GM19099 (cell line): ENCODE data around the gene ZNF865.

Experiments
- POLR2A ChIP-seq: IDR thresholded peaks from 3 replicates; pipeline ENCODE4 v1.6.1; 2011; ENCODE audit warnings: low read depth; ENCODE audit not compliant: insufficient read length; ENCODE audit errors: extremely low read depth

Gene ZNF865

DNA sequence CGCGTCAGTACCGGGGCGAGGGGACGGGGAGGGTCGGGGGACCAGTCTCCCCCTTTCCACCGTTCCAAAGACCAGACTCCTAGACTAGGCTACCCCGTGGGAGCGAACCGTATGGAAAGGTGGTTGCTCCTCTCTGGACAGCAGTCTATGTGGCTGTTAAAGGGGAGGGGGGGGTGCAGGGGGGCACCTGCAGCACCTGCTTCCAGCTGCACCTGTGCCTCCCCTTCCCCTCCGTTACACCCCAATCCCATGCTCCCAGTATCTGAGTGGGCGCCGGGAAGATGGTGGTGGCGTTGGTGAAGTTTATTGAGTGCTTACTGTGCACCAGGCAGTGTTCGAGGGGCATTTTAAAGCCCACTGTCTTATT, 4.8 kb upstream of the ZNF865 start:
- peak; percentile 44 for TF ChIP-seq POLR2A

GRCh38 chr19:55601084-55601483, 4.4 kb upstream of the ZNF865 start:
- no peak for TF ChIP-seq POLR2A

DNA sequence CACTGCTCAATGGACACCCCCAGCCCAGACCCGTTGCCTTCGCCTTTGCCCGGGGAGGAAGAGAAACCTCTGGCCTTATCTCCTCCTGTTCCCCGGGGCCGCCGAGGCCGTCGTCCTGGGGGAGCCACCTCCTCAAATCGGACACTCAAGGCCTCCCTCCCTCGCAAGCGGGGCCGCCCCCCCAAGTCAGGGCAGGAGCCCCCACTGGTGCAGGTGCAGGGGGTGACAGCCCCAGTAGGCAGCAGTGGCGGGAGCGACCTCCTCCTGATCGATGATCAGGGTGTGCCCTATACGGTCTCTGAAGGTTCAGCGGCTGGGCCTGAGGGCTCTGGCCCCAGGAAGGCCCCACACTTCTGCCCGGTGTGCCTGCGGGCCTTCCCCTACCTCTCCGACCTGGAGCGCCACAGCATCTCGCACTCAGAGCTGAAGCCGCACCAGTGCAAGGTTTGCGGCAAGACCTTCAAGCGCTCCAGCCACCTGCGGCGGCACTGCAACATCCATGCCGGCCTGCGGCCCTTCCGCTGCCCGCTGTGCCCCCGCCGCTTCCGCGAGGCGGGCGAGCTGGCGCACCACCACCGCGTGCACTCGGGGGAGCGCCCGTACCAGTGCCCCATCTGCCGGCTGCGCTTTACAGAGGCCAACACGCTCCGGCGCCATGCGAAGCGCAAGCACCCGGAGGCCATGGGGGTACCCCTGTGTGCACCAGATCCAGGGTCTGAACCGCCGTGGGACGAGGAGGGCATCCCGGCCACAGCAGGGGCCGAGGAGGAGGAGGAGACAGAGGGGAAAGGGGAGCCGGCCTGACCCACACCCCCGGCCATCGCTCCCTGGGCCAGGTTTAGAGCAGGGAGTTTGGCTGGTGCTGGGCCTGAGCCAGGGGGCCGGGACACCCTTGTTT, 3.1 kb upstream of the ZNF865 start:
- TF ChIP-seq POLR2A = no peak

GRCh38 chr19:55603115-55603514, 2.3 kb upstream of the ZNF865 start:
- TF ChIP-seq POLR2A = no peak

DNA sequence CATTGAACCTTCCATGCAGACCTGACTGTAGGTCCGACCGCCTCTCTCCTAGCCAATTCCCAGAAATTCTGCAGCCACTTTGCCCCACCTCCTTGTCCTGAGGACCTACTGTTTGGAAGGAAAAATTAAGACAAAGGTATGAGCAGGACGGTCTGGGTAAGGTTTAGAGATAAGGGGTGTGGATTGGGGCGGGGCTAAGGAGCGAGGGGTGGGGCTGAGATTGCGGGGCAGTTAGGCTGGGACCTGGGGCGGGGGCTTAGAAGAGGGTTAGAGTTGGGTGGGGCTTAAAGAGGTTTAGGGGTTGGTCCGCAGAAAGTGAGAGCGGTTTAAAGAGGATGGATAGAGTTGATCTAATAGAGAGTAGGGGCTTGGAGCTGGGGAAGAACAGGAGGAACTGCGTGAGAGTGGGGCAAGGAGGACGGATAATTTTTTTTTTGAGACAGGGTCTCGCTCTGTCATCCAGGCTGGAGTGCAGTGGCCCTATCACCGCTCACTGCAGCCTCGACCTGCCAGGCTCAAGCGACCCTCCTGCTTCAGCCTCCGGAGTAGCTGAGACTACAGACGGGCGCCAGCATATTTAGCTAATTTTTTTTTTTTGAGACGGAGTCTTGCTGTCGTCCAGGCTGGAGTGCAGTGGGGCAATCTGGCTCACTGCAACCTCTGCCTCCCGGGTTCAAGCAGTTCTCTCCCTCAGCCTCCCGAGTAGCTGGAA, 1.7 kb upstream of the ZNF865 start:
- no peak for TF ChIP-seq POLR2A

- TF ChIP-seq POLR2A = no peak
These were observed 225 bp upstream of the ZNF865 start for GRCh38 chr19:55605207-55605636.

GRCh38 chr19:55606471-55606787, 982 bp downstream of the ZNF865 start:
- no peak for TF ChIP-seq POLR2A

GRCh38 chr19:55606817-55607216, 1.4 kb downstream of the ZNF865 start:
- TF ChIP-seq POLR2A = no peak

DNA sequence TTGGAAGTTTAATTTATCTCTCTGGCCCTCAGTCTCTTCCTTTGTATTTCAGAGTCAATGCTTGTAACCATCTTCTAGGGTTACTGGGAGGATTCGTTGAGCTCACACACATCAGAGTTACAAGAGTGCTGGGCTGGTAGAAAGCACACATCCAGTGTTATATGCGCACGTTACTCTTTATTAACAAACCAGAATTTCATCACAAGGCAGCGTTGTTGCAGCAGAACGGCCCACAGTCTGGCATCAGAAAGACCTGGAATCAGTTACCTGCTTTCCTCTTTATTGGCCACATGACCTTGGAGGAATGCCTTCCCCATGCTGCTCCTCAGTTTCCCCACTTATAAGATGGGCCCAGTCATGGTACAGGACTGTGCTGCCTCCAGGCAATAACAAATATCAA, 3.9 kb downstream of the ZNF865 start:
- no peak for TF ChIP-seq POLR2A

DNA sequence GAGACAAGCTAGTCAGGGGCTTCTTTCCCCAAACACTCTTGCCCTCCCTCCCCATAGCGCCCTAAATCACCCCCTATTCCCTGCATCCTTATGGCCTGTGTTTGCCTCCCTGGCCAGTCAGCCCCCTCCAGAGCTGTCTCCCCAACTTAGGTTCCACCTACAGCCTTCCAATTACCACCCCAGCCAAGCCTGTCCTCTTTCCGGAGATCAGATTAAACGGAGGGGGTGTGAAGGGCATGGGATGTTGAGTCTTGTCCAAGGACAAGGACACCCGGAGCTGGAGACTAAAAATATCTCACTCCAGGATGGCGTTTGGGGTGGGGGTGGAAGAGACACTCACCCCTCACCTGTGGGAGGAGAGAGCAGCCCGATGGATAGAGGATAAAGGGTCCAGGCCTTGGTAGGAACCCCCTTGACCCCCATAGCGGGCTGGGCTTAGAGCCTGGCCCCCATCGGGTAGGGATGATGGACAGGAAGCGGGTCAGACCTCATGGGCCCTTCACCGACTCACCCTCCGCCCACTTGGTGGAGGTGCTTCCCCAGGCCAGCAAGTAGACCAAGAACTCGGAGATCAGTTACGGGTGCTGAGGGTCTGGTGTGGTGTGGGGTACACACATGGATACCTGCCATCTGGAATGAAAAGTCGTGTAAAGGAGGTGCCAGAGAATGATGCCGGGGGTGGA, 6.0 kb downstream of the ZNF865 start:
- no peak for TF ChIP-seq POLR2A

DNA sequence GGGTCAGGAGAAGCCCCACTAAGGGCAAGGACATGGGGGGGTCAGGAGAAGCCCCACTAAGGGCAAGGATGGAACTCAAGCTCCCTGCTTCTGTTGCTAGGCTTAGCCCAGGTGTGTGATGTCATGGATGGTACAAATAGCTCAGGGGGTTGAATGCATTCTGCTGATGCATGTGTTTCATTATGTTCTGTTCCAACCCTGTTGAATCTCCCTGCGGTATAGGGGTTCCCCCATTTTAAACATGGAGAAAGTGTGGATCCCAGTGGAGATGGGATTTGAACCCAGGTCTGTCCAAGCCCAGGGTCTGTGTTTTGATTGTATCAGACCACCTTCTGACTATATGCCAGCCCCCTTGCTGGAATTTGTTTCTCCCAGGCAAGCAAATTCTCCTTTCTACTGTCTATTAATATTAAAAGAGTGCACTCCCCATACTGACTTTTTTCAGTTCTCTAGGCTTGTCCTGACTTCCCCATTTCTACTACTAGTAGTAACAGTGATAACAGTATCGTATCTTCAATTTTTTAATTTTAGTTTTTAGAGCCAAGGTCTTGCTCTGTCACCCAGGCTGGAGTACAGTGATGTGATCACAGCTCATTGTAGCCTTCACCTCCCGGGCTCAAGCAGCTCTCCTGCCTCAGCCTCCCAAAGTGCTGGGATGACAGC, 6.7 kb downstream of the ZNF865 start:
- TF ChIP-seq POLR2A = no peak

- no peak for TF ChIP-seq POLR2A
These were observed 7.9 kb downstream of the ZNF865 start for GRCh38 chr19:55613396-55613795.

- TF ChIP-seq POLR2A = no peak
These were observed 8.7 kb downstream of the ZNF865 start for GRCh38 chr19:55613930-55614710.
